ENCODE measurements around the gene SYVN1. TPM values are rescaled to one million over a fixed set of nuclear protein-coding genes. Genes with fewer than 3 reads are reported as not detected.

SYVN1 gene
- 74.9 and 99.8 TPM in 2 replicates for total RNA-seq (2022)
- percentile 78 among the genes with signal in this experiment for Bru-seq, nascent RNA
- BruChase-seq, experiment 1, labeled RNA remaining after a 6-hour chase = percentile 97 among the genes with signal in this experiment
- percentile 90 among the genes with signal in this experiment for BruChase-seq, experiment 2, labeled RNA remaining after a 2-hour chase
- long read RNA-seq, transcript SYVN1-201 (16 exons, 3,048 nt) = minor isoform, 11 of 86 reads
- long read RNA-seq, transcript SYVN1-203 (16 exons, 3,052 nt) = major isoform, 22 of 86 reads
- long read RNA-seq, partial matches to known transcripts = 39 of 86 reads
- long read RNA-seq, other reads (novel, unspliced or antisense) = 14 of 86 reads

GRCh38 chr11:65134240-65134951, at the start of gene SYVN1:
Gene SYVN1 (minus strand): TSS chr11:65134519. CDS start chr11:65133601, 918 bp downstream.
- H3K9me3 Mint-ChIP-seq (ENCODE audit: unreplicated experiment) = no peaks in the 10 kb centered on the region
- no peak for TF ChIP-seq CTCF (IDR thresholded peaks at IDR 0.05; ENCODE audit: unreplicated experiment)
- H3K4me1 Mint-ChIP-seq (ENCODE audit: insufficient read depth, unreplicated experiment) = peaks cover 28% of the 10 kb centered on the region
- POLR2A ChIA-PET = interaction anchor here (0.6 to 8.2 kb wide), 39 partner anchors 10 to 817 kb away, joined by 3 to 157 read pairs (median 4); partner anchors contain the start of genes ARL2, ATG2A, CAPN1 and CDC42BPG
- intact Hi-C loops (cut with micrococcal nuclease) = loop anchor here (2.0 kb wide), 1 partner anchor 46 kb away; the partner anchor contains the start of gene CAPN1
- peak within 1 kb of the TSS; percentile 100 for H3K27ac Mint-ChIP-seq (ENCODE audit: low read depth, unreplicated experiment)
- BruUV-seq (replicated peaks) = no TSS peak
- H3K4me3 Mint-ChIP-seq (ENCODE audit: unreplicated experiment) = peak within 1 kb of the TSS; percentile 99
- peak; percentile 90 for DNase-seq (ENCODE audit: unreplicated experiment)
- CTCF ChIA-PET = interaction anchor here (0.8 to 1.8 kb wide), 3 partner anchors 10 to 47 kb away, joined by 4 to 9 read pairs (median 4); partner anchors contain the start of gene CAPN1
- no peaks in the 10 kb centered on the region for H3K27me3 Mint-ChIP-seq (ENCODE audit: insufficient read depth, unreplicated experiment)
- peaks cover 33% of the 10 kb centered on the region for H3K36me3 Mint-ChIP-seq (ENCODE audit: insufficient read depth, unreplicated experiment)

GRCh38 chr11:65183201-65183891, 49.0 kb upstream of the SYVN1 start:
- intact Hi-C loops (cut with micrococcal nuclease) = no loop called here
- Mint-ChIP-seq H3K27ac (ENCODE audit: low read depth, unreplicated experiment) (peak overlapping the region; percentile 88), H3K9me3 (ENCODE audit: unreplicated experiment) (no peaks in the 10 kb centered on the region), H3K36me3 (ENCODE audit: insufficient read depth, unreplicated experiment) (peaks cover 52% of the 10 kb centered on the region), H3K4me3 (ENCODE audit: unreplicated experiment) (peak overlapping the region; percentile 85), H3K27me3 (ENCODE audit: insufficient read depth, unreplicated experiment) (no peaks in the 10 kb centered on the region), H3K4me1 (ENCODE audit: insufficient read depth, unreplicated experiment) (peaks cover 3% of the 10 kb centered on the region)
- peak; percentile 39 for DNase-seq (ENCODE audit: unreplicated experiment)
- ChIA-PET CTCF (interaction anchor here (0.6 to 2.2 kb wide), 7 partner anchors 14 to 132 kb away, joined by 3 to 7 read pairs (median 3); partner anchors contain the start of gene CDC42EP2), POLR2A (interaction anchor here (0.6 to 6.9 kb wide), 12 partner anchors 9 to 851 kb away, joined by 3 to 157 read pairs (median 7); partner anchors contain the start of genes FAU, MRPL49, SYVN1 and TM7SF2)
- no TSS peak for BruUV-seq (replicated peaks)
- TF ChIP-seq CTCF (IDR thresholded peaks at IDR 0.05; ENCODE audit: unreplicated experiment) = no peak

- Mint-ChIP-seq H3K27ac (ENCODE audit: low read depth, unreplicated experiment) (peak overlapping the region; percentile 88), H3K9me3 (ENCODE audit: unreplicated experiment) (no peaks in the 10 kb centered on the region), H3K27me3 (ENCODE audit: insufficient read depth, unreplicated experiment) (no peaks in the 10 kb centered on the region), H3K4me1 (ENCODE audit: insufficient read depth, unreplicated experiment) (peaks cover 3% of the 10 kb centered on the region), H3K4me3 (ENCODE audit: unreplicated experiment) (peak overlapping the region; percentile 85), H3K36me3 (ENCODE audit: insufficient read depth, unreplicated experiment) (peaks cover 46% of the 10 kb centered on the region)
- TSS peak; percentile 24 for BruUV-seq (replicated peaks)
- intact Hi-C loops (cut with micrococcal nuclease) = no loop called here
- ChIA-PET CTCF (interaction anchor here (0.6 to 2.2 kb wide), 16 partner anchors 9 to 141 kb away, joined by 3 to 7 read pairs (median 4); partner anchors contain the start of genes CDC42EP2, MRPL49 and SAC3D1), POLR2A (interaction anchor here (0.6 to 6.9 kb wide), 22 partner anchors 8 to 850 kb away, joined by 3 to 157 read pairs (median 4); partner anchors contain the start of genes FAU, MRPL49, SYVN1 and TM7SF2)
- TF ChIP-seq CTCF (IDR thresholded peaks at IDR 0.05; ENCODE audit: unreplicated experiment) = no peak
- DNase-seq (ENCODE audit: unreplicated experiment) = peak; percentile 52
Measured at GRCh38 chr11:65182258-65183170, 48.2 kb upstream of the SYVN1 start.
